HG03460 (cell line): ENCODE data around the gene SLC35B4.

Experiments
- ATAC-seq: cut with Tn5 transposase; IDR thresholded peaks from one replicate; pipeline ENCODE4 v1.9.1; 2021; ENCODE audit not compliant: unreplicated experiment

SLC35B4 gene

GRCh38 chr7:134332892-134333291 lies 16.2 kb upstream of the SLC35B4 start:
- no peak for ATAC-seq

- ATAC-seq = no peak
Observed at GRCh38 chr7:134331393-134331792, 14.7 kb upstream of the SLC35B4 start.

GRCh38 chr7:134330974-134331373 lies 14.2 kb upstream of the SLC35B4 start:
- no peak for ATAC-seq

- ATAC-seq = no peak
Observed at GRCh38 chr7:134329614-134330346, 13.1 kb upstream of the SLC35B4 start.

GRCh38 chr7:134328900-134329299 lies 12.2 kb upstream of the SLC35B4 start:
- ATAC-seq = no peak

- no peak for ATAC-seq
Observed at GRCh38 chr7:134327896-134328295, 11.2 kb upstream of the SLC35B4 start.

GRCh38 chr7:134324107-134324506 lies 7.4 kb upstream of the SLC35B4 start:
- ATAC-seq = no peak

- no peak for ATAC-seq
Observed at GRCh38 chr7:134320201-134320600, 3.5 kb upstream of the SLC35B4 start.

- no peak for ATAC-seq
Observed at GRCh38 chr7:134318443-134318842, 1.7 kb upstream of the SLC35B4 start.

- ATAC-seq = no peak
Observed at GRCh38 chr7:134317434-134317833, 704 bp upstream of the SLC35B4 start.

GRCh38 chr7:134315679-134316538 lies 821 bp downstream of the SLC35B4 start:
- no peak for ATAC-seq

- no peak for ATAC-seq
Observed at GRCh38 chr7:134313543-134313942, 3.2 kb downstream of the SLC35B4 start.

GRCh38 chr7:134312717-134313116 lies 4.0 kb downstream of the SLC35B4 start:
- no peak for ATAC-seq

- no peak for ATAC-seq
Observed at GRCh38 chr7:134311807-134312206, 4.9 kb downstream of the SLC35B4 start.

- ATAC-seq = no peak
Observed at GRCh38 chr7:134308548-134308947, 8.2 kb downstream of the SLC35B4 start.

- ATAC-seq = no peak
Observed at GRCh38 chr7:134307320-134307719, 9.4 kb downstream of the SLC35B4 start.

- no peak for ATAC-seq
Observed at GRCh38 chr7:134302120-134302519, 14.6 kb downstream of the SLC35B4 start.

GRCh38 chr7:134301592-134301991 lies 15.1 kb downstream of the SLC35B4 start:
- no peak for ATAC-seq

- no peak for ATAC-seq
Observed at GRCh38 chr7:134300988-134301387, 15.7 kb downstream of the SLC35B4 start.

- peak; percentile 68 for ATAC-seq
Observed at GRCh38 chr7:134298902-134299683, 17.6 kb downstream of the SLC35B4 start.

GRCh38 chr7:134297489-134297888 lies 19.2 kb downstream of the SLC35B4 start:
- no peak for ATAC-seq
